Spinal cord (tissue), 10 donors: Measurements from ENCODE around the gene ZNF785. TPM values are rescaled to one million over a fixed set of nuclear protein-coding genes. Genes with fewer than 3 reads are reported as not detected.
A peak's percentile ranks its signal among the peaks of the same experiment; 100 is the strongest.

Experiments
- DNase-seq, 6 donors: peaks; one replicate each; pipeline versions ENCODE4 v3.0.0 to v3.0.0-alpha.2; 2013 to 2015; ENCODE audit warnings: low spot score in 6 of 6, low read depth in 4 of 6
- H3K27ac ChIP-seq: one replicate; pipeline ENCODE4 v1.5.1; 2013; ENCODE audit warnings: low read depth, low read length, control low read depth
- H3K27me3 ChIP-seq: one replicate; pipeline ENCODE4 v1.6.1; 2013; ENCODE audit warnings: low read length; ENCODE audit not compliant: control insufficient read depth, insufficient read depth
- H3K36me3 ChIP-seq: one replicate; pipeline ENCODE4 v1.6.1; 2013; ENCODE audit warnings: low read length; ENCODE audit not compliant: control insufficient read depth, insufficient read depth
- H3K4me1 ChIP-seq: one replicate; pipeline ENCODE4 v1.6.1; 2013; ENCODE audit warnings: low read length; ENCODE audit not compliant: control insufficient read depth, insufficient read depth
- H3K4me3 ChIP-seq: one replicate; pipeline ENCODE4 v1.5.1; 2013; ENCODE audit warnings: low read depth, low read length, control low read depth
- H3K9me3 ChIP-seq: one replicate; pipeline ENCODE4 v1.6.1; 2013; ENCODE audit warnings: low read length; ENCODE audit not compliant: control insufficient read depth, insufficient read depth
- WGBS: methylation state at CpG from one replicate; pipeline ENCODE4 v1.1.5; 2013; ENCODE audit warnings: missing lambda C conversion rate; ENCODE audit not compliant: insufficient coverage; 5-methylcytosine and 5-hydroxymethylcytosine counted together
- polyA plus RNA-seq, 2 donors: library from polyadenylated mRNA; unstranded; fragments of 120-200 nt; gene quantifications; one replicate each; pipeline ENCODE4 v1.2.1, GENCODE V29; 2013; ENCODE audit not compliant: insufficient read length in 2 of 2
- total RNA-seq, 2 donors: library from RNA; depleted of rRNA in 1 of 2; stranded (reverse); fragments of 120-200 nt in 1 of 2; fragments of >200 nt in 1 of 2; gene quantifications; one replicate each; pipeline versions ENCODE4 v1.2.3 to v1.2.4, GENCODE V29; 2013 to 2014
- donor health status: healthy.

The ZNF785 gene
- total and polyA plus RNA-seq, 4 donors, result 12.5 to 37.7 (median 19.5) TPM

- peak; percentile 89 to 100 (median 96) for DNase-seq
- H3K4me1 ChIP-seq, result peaks cover 34% of the 10 kb centered on the region
- H3K36me3 ChIP-seq, result peaks cover 32% of the 10 kb centered on the region
- H3K27ac ChIP-seq, result peak within 1 kb of the TSS; percentile 97
- no peaks in the 10 kb centered on the region for H3K9me3 ChIP-seq
- H3K27me3 ChIP-seq, result peaks cover 2% of the 10 kb centered on the region
- peak within 1 kb of the TSS; percentile 96 for H3K4me3 ChIP-seq
- under 1% methylated on average over 73 of the region's 74 CpGs for WGBS
Measured at GRCh38 chr16:30557957-30558788, 27.3 kb downstream of the ZNF785 start, which contains the start of gene ZNF764. Gene ZNF764, minus strand, starts transcription at chr16:30558374. Its CDS starts 192 bp downstream, at chr16:30558182.

DNA sequence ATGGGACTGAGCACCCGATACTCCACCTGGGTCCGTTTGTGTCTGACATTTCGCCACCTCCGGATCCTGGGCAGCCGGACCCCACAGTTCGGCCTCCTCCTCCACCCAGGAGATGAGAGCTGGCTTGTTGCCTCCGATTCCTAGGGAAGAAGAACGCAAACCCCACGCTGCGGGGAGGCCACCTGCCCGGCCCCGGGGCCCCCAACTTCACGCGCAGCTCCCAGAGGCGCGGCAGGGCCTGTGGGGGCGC lies 27.9 kb downstream of the ZNF785 start:
- Histone ChIP-seq H3K9me3 (no peaks in the 10 kb centered on the region), H3K27me3 (peaks cover 2% of the 10 kb centered on the region), H3K27ac (peak overlapping the region; percentile 97), H3K4me3 (peak overlapping the region; percentile 96), H3K4me1 (peaks cover 34% of the 10 kb centered on the region), H3K36me3 (peaks cover 37% of the 10 kb centered on the region)
- WGBS, result under 1% methylated on average over 17 of the region's 17 CpGs
- DNase-seq, result no peak

DNA sequence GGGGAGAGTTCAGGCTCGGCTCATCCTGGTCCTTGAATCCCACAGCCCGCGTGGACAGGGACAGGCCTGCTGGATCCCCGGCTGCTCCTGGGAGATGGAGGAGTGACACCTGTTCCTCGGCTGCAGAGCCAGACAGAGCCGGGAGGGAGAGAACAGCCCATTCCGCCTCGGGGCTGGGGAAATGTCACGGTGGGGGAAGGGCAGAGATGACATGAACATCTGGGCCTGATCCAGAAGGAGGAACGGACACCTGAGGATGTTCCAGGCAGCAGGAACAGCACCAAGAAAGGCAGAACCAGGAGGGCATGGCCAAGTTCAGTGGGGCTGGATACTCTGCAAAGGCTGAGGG lies 29.4 kb downstream of the ZNF785 start:
- no peaks in the 10 kb centered on the region for H3K9me3 ChIP-seq
- DNase-seq, result no peak
- peaks cover 29% of the 10 kb centered on the region for H3K4me1 ChIP-seq
- H3K36me3 ChIP-seq, result peaks cover 40% of the 10 kb centered on the region
- WGBS, result 78% methylated on average over 10 of the region's 10 CpGs
- no peak overlapping the region for H3K27ac ChIP-seq
- no peaks in the 10 kb centered on the region for H3K27me3 ChIP-seq
- no peak overlapping the region for H3K4me3 ChIP-seq

DNA sequence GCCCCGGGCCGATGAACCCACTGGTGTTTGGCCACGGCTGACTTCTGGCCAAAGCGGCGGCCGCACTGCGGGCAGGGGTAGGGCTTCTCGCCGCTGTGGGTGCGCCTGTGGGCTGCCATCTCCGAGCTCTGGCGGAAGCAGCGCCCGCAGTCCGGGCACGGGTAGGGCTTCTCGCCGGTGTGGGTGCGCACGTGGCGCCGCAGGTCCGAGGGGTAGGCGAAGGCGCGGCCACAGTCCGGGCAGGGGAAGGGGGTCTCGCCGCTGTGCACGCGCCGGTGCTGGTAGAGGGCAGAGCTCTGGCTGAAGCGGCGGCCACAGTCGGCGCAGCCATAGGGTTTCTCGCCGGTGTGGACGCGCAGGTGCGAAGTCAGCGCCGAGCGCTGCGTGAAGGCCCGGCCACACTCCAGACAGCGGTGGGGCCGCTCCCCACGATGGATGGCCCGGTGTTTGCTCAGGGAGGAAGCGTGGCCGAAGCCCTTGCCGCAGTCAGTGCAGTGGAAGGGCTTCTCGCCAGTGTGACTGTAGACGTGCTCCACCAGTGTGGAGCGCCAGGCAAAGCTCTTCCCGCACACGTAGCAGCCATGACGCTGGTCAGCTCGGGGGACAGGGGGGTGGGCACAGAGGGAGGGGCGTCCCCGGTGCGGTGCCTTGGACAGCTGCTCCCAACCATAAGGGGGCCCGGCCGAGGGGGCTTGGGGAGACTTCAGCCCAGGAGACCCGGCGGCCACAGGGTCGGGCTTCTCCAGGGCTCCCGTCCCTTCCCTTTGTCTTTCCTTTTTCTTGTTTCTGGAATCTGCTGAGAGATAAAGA lies 30.0 kb downstream of the ZNF785 start:
- peaks cover 27% of the 10 kb centered on the region for H3K4me1 ChIP-seq
- H3K36me3 ChIP-seq, result peaks cover 40% of the 10 kb centered on the region
- H3K27me3 ChIP-seq, result no peaks in the 10 kb centered on the region
- H3K4me3 ChIP-seq, result no peak overlapping the region
- 97% methylated on average over 64 of the region's 69 CpGs for WGBS
- no peaks in the 10 kb centered on the region for H3K9me3 ChIP-seq
- no peak for DNase-seq
- H3K27ac ChIP-seq, result no peak overlapping the region

DNA sequence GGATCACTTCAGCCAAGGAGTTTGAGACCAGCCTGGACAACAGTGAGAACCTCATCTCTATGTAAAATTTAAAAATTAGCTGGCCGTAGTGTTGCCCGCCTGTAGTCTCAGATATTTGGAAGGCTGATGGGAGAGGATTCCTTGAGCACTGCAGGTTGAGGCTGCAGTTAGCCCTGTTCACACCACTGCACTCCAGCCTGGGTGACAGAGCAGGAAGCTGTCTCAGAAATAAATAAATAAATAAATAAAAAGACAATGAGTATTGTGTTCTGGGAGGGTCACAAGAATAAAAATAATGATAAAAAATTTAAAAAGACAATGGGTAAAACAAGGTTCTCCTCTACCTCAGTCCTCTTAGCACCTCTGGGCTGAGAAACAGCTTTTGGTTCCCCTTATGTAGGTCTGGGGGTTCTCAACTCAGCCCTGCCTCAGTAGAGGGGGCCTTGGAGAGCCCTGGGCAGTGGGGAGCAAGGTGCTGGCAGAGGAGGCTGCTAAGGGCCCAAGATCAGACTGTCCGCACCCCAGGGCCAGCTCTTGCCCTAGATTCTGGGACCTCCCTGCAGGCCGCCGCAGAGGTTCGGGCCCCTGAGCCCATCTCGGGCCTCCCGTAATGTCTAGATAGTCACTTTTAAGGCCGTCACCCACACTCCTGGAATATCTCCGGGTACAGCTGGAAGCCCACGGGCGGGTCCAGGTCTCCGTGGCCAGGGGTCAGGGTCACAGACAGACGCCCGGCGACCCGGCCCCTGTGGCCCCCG lies 30.8 kb downstream of the ZNF785 start:
- H3K4me1 ChIP-seq, result peaks cover 27% of the 10 kb centered on the region

GRCh38 chr16:30553393-30553899 lies 32.1 kb downstream of the ZNF785 start:
- Histone ChIP-seq H3K27ac (no peak overlapping the region), H3K4me3 (no peak overlapping the region), H3K36me3 (peaks cover 40% of the 10 kb centered on the region), H3K4me1 (peaks cover 21% of the 10 kb centered on the region), H3K9me3 (no peaks in the 10 kb centered on the region), H3K27me3 (no peaks in the 10 kb centered on the region)
- no peak for DNase-seq
- no CpG with 5 or more reads among the region's 2 CpGs for WGBS

More for the DNA sequence above, 30.8 kb downstream of the ZNF785 start:
- Histone ChIP-seq H3K27me3 (no peaks in the 10 kb centered on the region), H3K4me3 (no peak overlapping the region), H3K9me3 (no peaks in the 10 kb centered on the region), H3K27ac (no peak overlapping the region), H3K36me3 (peaks cover 40% of the 10 kb centered on the region)
- no peak for DNase-seq
- WGBS, result 96% methylated on average over 16 of the region's 18 CpGs

- H3K4me1 ChIP-seq, result peaks cover 20% of the 10 kb centered on the region
- H3K27ac ChIP-seq, result no peak overlapping the region
- H3K36me3 ChIP-seq, result peaks cover 40% of the 10 kb centered on the region
- 92% methylated on average over 4 of the region's 4 CpGs for WGBS
- H3K27me3 ChIP-seq, result no peaks in the 10 kb centered on the region
- H3K9me3 ChIP-seq, result no peaks in the 10 kb centered on the region
- DNase-seq, result no peak
- no peak overlapping the region for H3K4me3 ChIP-seq
Measured at GRCh38 chr16:30552956-30553355, 32.5 kb downstream of the ZNF785 start.

GRCh38 chr16:30551781-30552180 lies 33.7 kb downstream of the ZNF785 start:
- no peak overlapping the region for H3K27ac ChIP-seq
- peaks cover 40% of the 10 kb centered on the region for H3K36me3 ChIP-seq
- WGBS, result 94% methylated on average over 2 of the region's 3 CpGs
- no peak overlapping the region for H3K4me3 ChIP-seq
- H3K9me3 ChIP-seq, result no peaks in the 10 kb centered on the region
- peaks cover 10% of the 10 kb centered on the region for H3K4me1 ChIP-seq
- no peak for DNase-seq
- H3K27me3 ChIP-seq, result no peaks in the 10 kb centered on the region

DNA sequence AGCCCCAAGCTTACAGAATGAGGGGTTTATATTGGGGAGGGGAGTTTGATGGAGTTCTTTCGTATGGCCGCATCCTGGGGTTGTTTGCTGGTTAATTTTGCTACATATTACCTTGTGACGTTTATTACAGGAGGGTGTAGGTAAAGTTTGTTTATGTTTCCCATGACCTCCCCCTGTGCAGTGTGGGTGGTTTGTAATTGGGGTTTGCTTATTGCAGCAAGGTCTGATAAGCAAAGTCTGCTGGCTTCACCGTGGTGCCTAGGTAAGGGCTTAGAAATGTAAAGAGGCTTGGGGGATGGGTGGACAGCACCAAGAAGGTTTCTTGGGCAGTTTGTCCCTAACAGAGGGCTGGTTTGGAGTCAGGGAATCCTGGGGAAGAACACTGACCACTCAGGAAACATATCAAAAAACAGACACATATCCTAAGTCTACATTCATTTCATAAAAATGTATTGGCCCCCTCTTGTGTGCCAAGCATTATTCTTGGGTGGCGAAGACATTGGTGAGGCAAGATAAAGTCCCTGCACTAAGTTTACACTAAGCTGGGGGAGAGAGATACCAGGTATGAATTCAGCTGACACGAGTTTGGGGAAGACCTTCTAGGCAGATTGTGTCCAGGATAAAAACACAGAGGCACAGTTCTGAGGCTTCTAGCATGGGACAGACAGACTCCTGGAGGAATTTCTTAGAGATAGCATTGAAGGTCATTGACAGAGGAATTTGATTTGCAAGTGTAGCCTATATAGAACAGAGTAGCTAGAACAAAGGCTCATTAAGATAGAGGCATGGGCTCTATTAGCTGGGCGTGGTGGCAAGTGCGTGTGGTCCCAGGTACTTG lies 36.9 kb downstream of the ZNF785 start:
- 73% methylated on average over 7 of the region's 8 CpGs for WGBS
- H3K9me3 ChIP-seq, result no peaks in the 10 kb centered on the region
- no peak for DNase-seq
- no peaks in the 10 kb centered on the region for H3K27me3 ChIP-seq
- H3K27ac ChIP-seq, result no peak overlapping the region
- H3K4me1 ChIP-seq, result no peaks in the 10 kb centered on the region
- no peak overlapping the region for H3K4me3 ChIP-seq
- peaks cover 11% of the 10 kb centered on the region for H3K36me3 ChIP-seq
